Measurements from ENCODE around the gene SMYD4.
"Not testable (repeated sequence)": the region's sequence is repeated elsewhere in the genome, so short reads cannot be mapped to it uniquely, and the experiment has no call there.

The SMYD4 gene

GRCh38 chr17:1753767-1754429 is 75.8 kb downstream of the SMYD4 start:
- DNase-seq: no peak

GRCh38 chr17:1752425-1753262 is 77.1 kb downstream of the SMYD4 start:
- no peak for DNase-seq

- DNase-seq: no peak
Measured at GRCh38 chr17:1750628-1751027, 79.1 kb downstream of the SMYD4 start.

- no peak for DNase-seq
Measured at GRCh38 chr17:1746975-1747543, 82.6 kb downstream of the SMYD4 start.

- no peak for DNase-seq
Measured at GRCh38 chr17:1745513-1746020, 84.1 kb downstream of the SMYD4 start.

DNA sequence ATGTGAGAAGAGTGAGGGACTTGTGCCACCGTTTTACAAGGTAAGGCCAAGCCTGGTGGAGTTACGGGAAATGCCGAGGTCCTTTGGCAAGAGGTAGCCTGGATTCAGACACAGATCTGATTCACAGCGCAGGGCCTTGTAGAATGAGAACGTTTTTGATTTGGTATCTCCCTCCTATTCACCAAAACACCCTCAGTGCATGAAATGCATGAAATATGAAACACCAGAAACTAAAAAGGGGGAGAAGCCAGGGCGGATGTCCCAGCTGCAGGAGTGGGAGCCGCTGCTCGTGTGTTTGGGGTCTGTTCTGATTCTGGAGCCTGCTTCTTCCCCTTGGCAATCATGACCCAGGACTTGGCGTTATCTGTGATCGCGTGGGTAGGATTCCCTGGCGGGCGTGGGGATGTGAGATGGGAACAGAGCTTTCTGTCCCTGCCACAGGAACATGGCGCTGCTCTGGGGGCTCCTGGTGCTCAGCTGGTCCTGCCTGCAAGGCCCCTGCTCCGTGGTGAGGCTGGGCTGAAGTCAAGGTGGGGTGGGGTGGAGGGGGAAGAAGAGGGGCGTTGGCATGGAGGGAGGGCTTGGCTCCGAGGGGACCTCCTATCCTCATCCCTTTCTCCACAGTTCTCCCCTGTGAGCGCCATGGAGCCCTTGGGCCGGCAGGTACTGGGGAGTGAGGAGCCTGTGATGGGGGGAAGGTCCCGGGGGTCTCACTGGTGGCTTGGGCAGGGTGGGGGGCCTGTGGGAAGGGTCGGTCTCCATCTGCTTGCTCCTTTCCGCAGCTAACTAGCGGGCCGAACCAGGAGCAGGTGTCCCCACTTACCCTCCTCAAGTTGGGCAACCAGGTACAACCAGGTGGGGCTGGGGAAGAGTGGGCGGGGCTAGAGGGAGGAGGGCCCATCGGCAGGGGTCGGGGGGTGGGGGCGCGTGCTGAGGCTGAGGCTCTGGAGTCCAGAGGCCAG is 84.9 kb downstream of the SMYD4 start:
- DNase-seq: no peak

DNA sequence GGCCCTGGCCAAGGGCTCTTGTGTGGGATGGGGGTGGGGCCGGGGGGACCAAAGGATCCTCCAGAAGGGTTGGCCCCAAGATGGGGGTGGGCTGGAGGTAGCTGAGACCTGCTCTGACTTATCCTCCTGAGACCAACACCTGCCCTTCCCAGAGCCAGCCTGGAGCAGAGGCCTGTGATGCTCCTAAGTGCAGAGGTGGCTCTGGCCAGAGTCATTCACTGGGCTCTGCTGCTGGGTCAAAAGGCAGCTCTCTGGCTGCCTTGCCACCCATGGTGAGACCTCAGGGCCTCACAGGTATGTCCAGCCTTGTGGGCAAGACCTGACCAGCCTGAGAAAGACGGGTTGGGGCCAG is 86.6 kb downstream of the SMYD4 start:
- DNase-seq: no peak

DNA sequence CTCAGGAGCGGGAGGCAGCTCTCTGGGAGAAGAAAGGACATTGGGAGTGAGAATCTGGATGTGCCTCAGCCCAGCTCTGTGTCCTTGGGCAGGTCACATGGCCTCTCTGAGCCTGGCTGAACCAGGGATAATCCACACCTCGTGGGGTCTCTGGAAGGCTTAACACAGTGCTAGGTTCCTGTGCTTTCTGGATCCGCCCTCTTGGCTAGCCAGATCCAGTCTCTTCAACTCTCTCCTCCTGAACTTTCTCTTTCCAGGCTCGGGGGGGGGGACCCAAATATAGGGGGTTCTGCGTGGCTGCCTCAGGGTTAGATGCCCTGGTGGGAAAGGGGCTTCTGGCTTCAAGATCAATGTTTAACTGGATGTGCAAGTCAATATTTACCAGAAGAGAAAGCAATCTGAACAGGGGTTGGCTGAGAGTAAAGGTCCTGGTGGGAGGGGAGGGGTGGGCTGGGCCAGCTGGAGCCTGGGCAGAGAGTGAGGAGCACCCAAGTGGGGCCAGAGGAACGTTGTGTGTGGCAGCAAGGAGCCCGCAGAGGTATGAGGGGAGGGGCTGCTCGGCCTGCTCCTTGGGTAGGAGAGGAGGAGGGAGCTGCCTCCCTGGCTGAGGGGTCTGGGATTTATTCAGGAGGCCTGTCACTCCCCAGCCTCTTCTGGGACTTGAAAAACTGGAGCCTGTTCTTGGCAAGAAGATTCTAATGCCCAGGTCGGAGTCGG is 87.2 kb downstream of the SMYD4 start, which contains the start of gene SERPINF2:
TSS of gene SERPINF2 (plus strand) at position 501 of the 717 bp plus-strand sequence. CDS start 2,125 bp downstream, outside the sequence.
- DNase-seq: no peak

- DNase-seq: not testable (repeated sequence)
Measured at GRCh38 chr17:1741899-1742298, 87.8 kb downstream of the SMYD4 start.

DNA sequence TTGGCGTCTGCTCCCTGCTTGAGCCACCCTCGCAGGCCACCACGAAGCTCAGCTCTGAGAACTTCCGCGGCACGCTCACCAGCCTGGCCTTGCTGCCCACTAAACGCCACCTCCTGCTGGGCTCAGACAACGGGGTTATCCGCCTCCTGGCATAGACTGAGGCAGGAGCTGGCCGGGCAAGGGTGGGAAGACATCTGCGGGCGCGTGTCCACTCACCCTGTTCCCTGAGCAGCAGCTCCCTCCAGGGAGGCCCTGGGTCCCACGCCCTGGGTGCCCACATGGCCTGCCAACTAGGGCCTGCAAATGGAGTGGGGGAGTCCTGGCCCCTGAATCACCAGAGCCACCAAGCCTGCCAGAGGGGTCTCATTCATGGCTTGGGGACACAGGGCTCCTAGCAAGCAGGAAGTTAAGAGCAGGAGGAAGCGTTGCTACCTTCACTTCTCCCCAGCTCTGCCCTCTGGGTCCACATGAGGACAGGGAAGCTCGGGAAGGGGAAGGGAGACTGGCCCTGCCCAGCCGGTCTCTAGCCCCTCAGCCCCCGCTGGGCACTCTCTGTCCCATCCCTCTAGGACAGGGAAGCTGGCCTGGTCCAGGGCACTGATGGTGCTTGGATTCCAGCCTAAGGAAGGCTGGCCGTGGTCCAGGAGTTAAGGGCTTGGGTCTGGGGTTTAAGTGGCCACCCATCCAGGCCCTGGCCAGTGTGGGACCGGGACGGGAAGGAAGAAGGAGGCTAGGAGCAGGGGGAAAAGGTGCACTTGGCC is 92.0 kb downstream of the SMYD4 start:
- no peak for DNase-seq

DNA sequence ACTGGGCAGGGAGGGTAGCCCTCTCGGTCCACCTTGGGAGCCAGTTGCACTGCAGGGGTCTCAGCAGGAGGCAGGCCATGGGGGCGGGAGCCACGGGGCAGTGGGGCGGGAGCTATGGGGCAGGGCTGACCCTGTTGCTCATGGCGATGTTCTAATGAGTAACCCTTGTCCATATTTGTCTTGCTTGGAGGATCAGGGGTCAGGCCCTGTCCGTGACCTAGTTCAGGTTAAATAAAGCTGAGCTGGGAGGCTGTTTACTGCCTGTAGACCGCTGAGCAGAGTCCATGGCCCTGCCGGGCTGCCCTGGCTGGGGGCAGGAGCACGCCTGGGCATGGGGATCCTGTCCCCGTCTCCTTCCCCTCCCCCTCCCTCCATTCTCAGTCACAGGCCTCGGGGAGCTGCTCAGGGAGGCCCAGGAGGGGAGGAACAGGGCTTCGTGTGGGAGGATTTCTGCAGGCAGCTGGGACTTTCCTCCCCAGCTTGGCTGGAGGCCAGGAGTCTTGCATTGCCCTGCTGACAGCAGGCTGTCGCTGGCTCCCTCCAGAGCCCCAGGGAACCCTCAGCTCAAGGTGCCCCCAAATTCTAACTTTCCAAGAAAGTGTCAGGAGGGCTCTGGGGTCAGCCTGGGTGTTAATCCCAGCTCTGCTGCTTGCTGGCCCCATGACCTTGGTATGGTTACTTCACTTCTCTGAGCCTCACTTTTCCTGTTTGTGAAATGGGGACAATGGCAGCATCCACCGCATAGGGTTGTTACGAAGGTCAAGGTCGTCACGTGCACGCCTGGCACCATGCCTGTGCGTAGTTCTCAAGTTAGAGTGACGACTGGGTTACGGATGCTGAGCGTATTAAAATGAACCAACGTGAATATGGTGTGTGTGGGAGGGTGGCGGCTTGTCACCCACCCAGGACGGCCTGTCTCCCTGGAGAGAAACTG is 93.1 kb downstream of the SMYD4 start:
- no peak for DNase-seq

DNA sequence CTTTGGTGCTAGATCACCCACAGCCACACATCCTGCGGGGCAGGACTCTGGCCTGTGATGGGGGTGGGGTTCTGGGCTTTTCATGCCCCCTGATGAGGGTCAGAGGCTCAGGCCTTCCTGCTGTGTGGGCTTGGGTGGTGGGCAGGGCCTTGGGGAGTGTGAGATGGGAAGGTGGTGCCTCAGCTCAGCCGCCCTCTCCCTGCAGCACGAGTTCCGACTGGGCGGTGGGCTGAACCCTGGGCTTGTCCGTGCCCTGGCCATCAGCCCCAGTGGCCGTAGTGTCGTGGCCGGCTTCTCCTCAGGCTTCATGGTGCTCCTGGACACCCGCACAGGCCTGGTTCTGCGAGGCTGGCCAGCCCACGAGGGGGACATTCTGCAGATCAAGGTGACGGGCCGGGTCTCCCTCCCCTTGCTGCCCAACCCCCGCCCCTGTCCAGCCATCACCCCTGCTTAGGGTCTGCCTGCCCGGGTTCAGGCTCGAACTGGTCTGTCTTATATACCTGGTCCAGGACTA is 93.8 kb downstream of the SMYD4 start:
- DNase-seq: no peak

DNA sequence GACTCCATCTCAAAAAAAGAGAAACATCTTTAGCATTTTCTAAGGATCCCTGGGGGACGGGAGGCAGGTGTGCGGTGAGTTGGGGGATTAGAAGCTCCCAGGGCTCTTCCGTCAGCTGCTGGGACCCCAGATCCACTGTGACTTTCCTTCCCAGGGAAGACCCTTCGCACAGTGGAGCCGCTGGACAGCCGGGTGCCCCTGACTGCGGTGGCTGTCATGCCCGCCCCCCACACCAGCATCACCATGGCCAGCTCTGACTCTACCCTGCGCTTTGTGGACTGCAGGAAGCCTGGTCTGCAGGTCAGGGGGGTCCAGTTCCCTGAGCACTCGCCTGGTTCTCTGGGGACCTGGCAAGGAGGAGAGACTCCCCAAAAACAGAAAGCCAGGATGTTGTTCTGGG is 94.3 kb downstream of the SMYD4 start:
- DNase-seq: no peak

DNA sequence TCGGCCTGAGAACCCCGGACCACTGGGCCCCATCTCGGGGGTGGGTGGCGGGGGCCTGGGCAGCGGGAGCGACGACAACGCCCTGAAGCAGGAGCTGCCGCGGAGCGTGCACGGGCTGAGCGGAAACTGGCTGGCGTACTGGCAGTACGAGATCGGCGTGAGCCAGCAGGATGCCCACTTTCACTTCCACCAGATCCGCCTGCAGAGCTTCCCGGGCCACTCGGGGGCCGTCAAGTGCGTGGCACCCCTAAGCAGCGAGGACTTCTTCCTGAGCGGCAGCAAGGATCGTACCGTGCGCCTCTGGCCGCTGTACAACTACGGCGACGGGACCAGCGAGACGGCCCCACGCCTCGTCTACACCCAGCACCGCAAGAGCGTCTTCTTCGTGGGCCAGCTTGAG is 95.9 kb downstream of the SMYD4 start:
- DNase-seq: no peak

- no peak for DNase-seq
Measured at GRCh38 chr17:1732833-1733321, 96.8 kb downstream of the SMYD4 start.

DNA sequence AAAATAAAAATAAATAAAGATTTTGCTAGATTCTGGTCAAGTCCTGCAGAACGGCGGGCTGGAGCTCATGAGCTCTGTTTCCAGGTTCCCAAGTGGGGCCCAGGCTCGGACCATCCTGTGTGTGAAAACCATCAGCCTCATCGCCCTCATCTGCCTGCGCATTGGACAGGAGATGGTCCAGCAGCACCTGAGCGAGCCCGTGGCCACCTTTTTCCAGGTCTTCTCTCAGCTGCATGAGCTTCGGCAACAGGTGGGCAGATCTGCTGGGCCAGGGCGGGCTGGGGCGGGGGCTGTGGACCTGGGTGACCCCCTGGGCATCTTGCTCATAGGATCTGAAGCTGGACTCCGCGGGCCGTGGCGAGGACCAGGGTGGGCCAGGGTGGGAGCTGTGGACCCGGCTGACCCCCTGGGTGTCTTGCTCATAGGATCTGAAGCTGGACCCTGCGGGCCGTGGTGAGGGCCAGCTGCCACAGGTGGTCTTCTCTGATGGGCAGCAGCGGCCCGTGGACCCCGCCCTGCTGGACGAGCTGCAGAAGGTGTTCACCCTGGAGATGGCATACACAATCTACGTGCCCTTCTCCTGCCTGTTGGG is 97.4 kb downstream of the SMYD4 start:
- DNase-seq: no peak

DNA sequence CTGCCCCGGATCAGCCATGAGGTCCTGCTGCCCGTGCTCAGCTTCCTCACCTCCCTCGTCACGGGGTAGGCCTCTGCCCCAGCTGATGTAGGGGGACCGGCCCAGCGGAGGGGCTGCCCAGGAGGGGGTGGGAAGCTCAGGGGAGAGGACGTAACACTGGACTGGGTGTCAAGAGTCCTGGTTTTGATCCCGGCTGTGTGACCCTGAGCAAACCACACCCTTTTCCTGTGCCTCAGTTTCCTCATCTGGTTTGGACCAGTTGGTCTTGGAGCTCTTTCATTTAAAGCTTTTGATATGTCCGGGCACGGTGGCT is 98.6 kb downstream of the SMYD4 start:
- no peak for DNase-seq

DNA sequence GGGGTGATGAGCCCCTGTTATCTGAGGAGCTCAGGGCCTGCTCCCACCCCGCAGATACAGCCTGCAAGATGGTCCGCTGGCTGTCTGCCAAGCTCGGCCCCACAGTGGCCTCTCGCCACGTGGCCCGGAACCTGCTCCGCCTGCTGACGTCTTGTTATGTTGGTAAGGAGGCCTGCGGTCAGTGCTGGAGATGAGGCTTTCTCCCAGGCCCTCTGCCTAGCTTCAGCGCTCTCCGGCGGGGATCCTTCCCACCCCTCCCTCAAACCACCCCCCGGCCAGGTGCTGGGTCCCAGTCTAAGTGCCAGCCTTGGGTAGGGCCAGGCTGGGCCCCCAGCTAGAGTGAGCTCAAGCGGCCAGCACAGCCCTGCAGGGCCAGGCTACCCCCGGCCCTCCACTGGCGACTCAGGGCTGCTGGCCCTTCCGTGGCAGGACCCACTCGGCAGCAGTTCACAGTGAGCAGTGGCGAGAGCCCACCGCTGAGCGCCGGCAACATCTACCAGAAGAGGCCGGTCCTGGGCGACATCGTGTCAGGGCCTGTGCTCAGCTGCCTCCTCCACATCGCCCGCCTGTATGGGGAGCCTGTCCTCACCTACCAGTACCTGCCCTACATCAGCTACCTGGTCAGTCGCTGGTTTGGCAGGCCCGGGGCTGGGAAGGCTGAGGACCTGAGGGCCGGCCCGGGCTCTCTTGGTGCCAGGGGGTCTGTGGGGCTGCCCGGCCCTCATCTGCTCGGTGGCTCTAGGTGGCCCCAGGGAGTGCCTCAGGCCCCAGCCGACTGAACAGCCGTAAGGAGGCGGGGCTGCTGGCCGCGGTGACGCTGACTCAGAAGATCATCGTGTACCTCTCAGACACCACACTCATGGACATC is 99.1 kb downstream of the SMYD4 start:
- DNase-seq: no peak

Data from NCI-H1417 treated with DMSO at 0.1 percent for 48 hours (cell line).